Stomach (tissue), 4 donors: Measurements from ENCODE around the gene FAM219A.

Source experiments
- EP300 ChIP-seq: sonication (generic); formaldehyde crosslinking; IDR thresholded peaks from one replicate; pipeline ENCODE4 v1.6.1; 2017; ENCODE audit warnings: antibody characterized with exemption
- POLR2AphosphoS5 ChIP-seq, 3 donors: sonication (generic); formaldehyde crosslinking; IDR thresholded peaks; one replicate each; pipeline ENCODE4 v1.6.1; 2016; ENCODE audit warnings: antibody characterized with exemption in 3 of 3
- TF ChIP-seq, protein P1 (sequence below), 7 experiments: fragments of 450-650 bp in 4 of 7; fragments of 200-600 bp in 3 of 7; sonication (generic) in 3 of 7; IDR thresholded peaks; one replicate each; pipeline ENCODE4 v1.5.1; 2016 to 2019; ENCODE audit warnings: antibody characterized with exemption in 7 of 7, control low read depth in 2 of 7, mild to moderate bottlenecking in 1 of 7

DNA sequence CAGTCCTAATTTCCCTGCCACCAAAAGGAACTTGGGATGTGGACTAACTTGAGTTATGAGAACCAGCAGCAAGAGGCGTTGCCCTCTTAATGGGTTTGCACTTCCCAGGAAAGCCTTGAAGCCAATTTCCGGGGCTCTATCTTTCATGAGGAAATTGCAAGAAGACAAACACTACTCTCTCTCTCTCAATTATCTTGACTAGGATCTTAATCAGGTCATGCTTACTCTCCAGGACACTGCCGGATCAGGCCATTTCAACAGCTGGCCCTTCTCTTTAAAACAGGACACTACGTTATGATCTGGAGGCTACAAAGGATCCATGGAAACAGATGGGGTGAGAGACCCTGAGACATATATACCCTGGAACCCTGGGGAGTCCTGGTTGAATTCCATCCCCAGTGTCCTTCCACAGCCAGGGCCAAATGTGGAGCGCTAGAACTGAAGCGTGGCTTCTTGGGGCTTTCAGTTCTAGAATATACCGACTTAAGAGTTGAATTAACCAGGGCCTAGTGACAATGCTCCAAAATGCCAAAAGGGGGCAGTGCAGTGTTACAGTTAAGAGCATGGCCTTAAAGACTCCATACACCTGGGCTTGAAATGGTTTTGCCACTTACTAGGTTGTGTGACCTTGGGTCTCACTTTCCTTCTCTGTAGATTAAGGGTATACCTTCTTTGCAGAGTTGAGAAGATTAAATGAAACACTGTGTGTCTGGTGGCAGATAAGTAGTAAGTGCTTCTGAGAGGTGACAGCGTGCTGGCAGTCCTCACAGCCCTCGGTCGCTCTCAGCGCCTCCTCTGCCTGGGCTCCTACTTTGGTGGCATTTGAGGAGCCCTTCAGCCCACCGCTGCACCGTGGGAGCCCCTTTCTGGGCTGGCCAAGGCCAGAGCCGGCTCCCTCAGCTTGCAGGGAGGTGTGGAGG, 21.1 kb downstream of the FAM219A start:
- no peak for TF ChIP-seq EP300
- TF ChIP-seq, protein P1, sequence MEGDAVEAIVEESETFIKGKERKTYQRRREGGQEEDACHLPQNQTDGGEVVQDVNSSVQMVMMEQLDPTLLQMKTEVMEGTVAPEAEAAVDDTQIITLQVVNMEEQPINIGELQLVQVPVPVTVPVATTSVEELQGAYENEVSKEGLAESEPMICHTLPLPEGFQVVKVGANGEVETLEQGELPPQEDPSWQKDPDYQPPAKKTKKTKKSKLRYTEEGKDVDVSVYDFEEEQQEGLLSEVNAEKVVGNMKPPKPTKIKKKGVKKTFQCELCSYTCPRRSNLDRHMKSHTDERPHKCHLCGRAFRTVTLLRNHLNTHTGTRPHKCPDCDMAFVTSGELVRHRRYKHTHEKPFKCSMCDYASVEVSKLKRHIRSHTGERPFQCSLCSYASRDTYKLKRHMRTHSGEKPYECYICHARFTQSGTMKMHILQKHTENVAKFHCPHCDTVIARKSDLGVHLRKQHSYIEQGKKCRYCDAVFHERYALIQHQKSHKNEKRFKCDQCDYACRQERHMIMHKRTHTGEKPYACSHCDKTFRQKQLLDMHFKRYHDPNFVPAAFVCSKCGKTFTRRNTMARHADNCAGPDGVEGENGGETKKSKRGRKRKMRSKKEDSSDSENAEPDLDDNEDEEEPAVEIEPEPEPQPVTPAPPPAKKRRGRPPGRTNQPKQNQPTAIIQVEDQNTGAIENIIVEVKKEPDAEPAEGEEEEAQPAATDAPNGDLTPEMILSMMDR (IDR thresholded peaks at IDR 0.05): peak in 5 of 7 experiments; percentile 59 to 79 (median 71)
- no peak for TF ChIP-seq POLR2AphosphoS5 (IDR thresholded peaks at IDR 0.05)
